Small intestine (tissue), 7 donors: ENCODE data around the gene TMEM72. TPM values are rescaled to one million over a fixed set of nuclear protein-coding genes. Genes with fewer than 3 reads are reported as not detected.
A peak's percentile ranks its signal among the peaks of the same experiment; 100 is the strongest.

Source experiments
- DNase-seq, 2 donors: peaks; one replicate each; pipeline versions ENCODE4 v3.0.0 to v3.0.0-alpha.2; 2013
- FAIRE-seq: peaks from 2 replicates; lab custom pipeline; 2012; peaks lifted over from hg19 to GRCh38; lab: Jason Lieb, UNC
- H3K27ac ChIP-seq, 3 donors: one replicate each; pipeline ENCODE4 v1.5.1; 2013; ENCODE audit warnings: low read length in 2 of 3, mild to moderate bottlenecking in 2 of 3, control low read depth in 1 of 3, inconsistent platforms in 1 of 3, low read depth in 1 of 3, moderate library complexity in 1 of 3
- H3K27me3 ChIP-seq, 3 donors: one replicate each; pipeline ENCODE4 v1.6.1; 2013; ENCODE audit warnings: low read length in 3 of 3, inconsistent platforms in 1 of 3; ENCODE audit not compliant: control insufficient read depth in 3 of 3, insufficient read depth in 3 of 3
- H3K36me3 ChIP-seq, 3 donors: one replicate each; pipeline ENCODE4 v1.6.1; 2013; ENCODE audit warnings: low read length in 3 of 3, inconsistent platforms in 1 of 3, low read depth in 1 of 3, mild to moderate bottlenecking in 1 of 3, moderate library complexity in 1 of 3; ENCODE audit not compliant: control insufficient read depth in 3 of 3, insufficient read depth in 2 of 3
- H3K4me1 ChIP-seq, 3 donors: one replicate each; pipeline ENCODE4 v1.6.1; 2013; ENCODE audit warnings: low read length in 2 of 3, inconsistent platforms in 1 of 3, low read depth in 1 of 3, mild to moderate bottlenecking in 1 of 3, moderate library complexity in 1 of 3; ENCODE audit not compliant: control insufficient read depth in 3 of 3, insufficient read depth in 2 of 3
- H3K4me3 ChIP-seq, 3 donors: one replicate each; pipeline ENCODE4 v1.5.1; 2013; ENCODE audit warnings: low read length in 3 of 3, control low read depth in 1 of 3, inconsistent platforms in 1 of 3, low read depth in 1 of 3, mild to moderate bottlenecking in 1 of 3, moderate library complexity in 1 of 3
- H3K9me3 ChIP-seq, 2 donors: one replicate each; pipeline ENCODE4 v1.6.1; 2013; ENCODE audit warnings: low read depth in 1 of 2, low read length in 1 of 2; ENCODE audit not compliant: control insufficient read depth in 2 of 2, insufficient read depth in 1 of 2
- WGBS, 3 donors: extraction: QIAGEN DNeasy Blood & Tissue Kit; methylation state at CpG; one replicate each; pipeline ENCODE4 v1.1.7; 2013; 5-methylcytosine and 5-hydroxymethylcytosine counted together
- polyA plus RNA-seq, 4 donors: library from polyadenylated mRNA; stranded (reverse) in 3 of 4; unstranded in 1 of 4; fragments of 200-250 nt in 3 of 4; fragments of 120-200 nt in 1 of 4; gene quantifications; one replicate each; pipeline versions ENCODE4 v1.2.1 to v1.2.3, GENCODE V29; 2013
- donor health status: healthy with polysubstance abuse.
- donor health status: control.
- donor health status: control.
- donor health status: Bipolar disorder and iron deficiency.
- donor health status: healthy.

Gene TMEM72
- polyA plus RNA-seq, 4 donors = 0.28 to 0.64 TPM; not detected in 2

DNA sequence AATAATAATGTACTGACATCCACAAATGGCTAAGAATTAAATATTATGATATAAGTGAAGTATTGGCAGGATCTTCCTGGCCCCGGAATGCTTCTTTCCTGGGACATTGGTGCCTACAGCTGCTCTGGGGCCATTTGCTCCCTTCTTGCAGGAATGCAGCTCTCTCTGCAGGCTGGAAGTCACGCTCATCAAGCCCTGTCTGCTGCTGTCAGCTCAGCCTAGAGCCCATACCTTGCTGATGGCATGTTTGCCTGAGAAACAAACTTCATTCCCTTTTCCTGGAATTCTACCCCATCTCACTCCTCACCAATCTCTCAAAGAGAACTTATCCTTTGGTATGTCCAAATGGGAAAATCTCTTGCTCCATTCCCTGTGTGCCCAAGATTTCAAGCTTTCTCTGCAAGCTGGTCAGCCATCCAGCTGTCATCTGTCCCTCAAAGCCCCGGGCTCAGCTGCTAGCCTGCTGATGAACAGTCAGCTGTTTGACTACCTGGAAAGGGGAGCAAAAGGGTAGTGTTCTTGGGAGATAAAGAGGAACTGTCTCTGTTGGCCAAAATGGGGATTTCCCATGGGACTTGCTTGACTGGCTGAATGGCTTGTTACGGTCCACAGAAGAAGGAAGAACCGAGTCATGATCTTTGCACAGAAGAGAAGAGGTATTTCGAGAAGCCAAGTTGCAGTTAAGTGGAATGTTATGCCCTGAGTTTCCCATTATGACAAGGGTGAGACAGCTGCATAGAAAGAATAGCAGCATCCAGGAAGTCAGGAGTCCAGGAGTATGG lies 36.4 kb downstream of the TMEM72 start:
- DNase-seq (no peak), FAIRE-seq (no peak)
- H3K9me3 ChIP-seq = no peaks in the 10 kb centered on the region
- H3K27ac ChIP-seq = no peak overlapping the region
- 72 to 81% (median 75%) methylated on average over 6 of the region's 6 CpGs for WGBS, 3 donors
- H3K4me3 ChIP-seq = no peak overlapping the region
- peaks cover 0 to 45% (median 5%) of the 10 kb centered on the region in 3 donors for H3K4me1 ChIP-seq
- peaks cover 0 to 2% (median 0%) of the 10 kb centered on the region in 3 donors for H3K36me3 ChIP-seq
- no peaks in the 10 kb centered on the region for H3K27me3 ChIP-seq

DNA sequence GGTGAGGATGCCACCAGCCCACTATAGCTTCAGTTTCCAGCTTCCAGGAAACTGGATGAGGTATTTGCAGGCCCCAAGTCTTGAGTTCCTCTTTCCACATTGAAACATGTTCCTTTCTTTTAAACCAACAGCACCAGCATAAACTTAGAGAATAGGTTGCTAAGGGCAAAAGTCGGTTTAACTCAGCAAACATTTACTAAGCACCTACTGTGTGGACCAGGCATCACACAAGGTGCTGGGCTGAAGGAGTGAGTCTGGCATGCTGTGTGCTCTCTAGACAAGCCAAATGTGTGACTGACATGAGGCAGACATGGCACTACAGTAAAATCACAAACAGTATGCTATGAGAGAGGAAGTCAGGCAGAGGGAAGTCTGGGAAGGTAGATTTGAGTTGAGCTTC lies 37.5 kb downstream of the TMEM72 start:
- Histone ChIP-seq H3K27me3 (no peaks in the 10 kb centered on the region), H3K4me1 (peaks cover 2 to 45% (median 5%) of the 10 kb centered on the region in 3 donors), H3K27ac (no peak overlapping the region), H3K36me3 (peaks cover 0 to 2% (median 0%) of the 10 kb centered on the region in 3 donors), H3K4me3 (no peak overlapping the region), H3K9me3 (no peaks in the 10 kb centered on the region)
- FAIRE-seq (no peak), DNase-seq (no peak)
- WGBS, 3 donors = 77 to 85% (median 79%) methylated on average over 1 of the region's 1 CpG

DNA sequence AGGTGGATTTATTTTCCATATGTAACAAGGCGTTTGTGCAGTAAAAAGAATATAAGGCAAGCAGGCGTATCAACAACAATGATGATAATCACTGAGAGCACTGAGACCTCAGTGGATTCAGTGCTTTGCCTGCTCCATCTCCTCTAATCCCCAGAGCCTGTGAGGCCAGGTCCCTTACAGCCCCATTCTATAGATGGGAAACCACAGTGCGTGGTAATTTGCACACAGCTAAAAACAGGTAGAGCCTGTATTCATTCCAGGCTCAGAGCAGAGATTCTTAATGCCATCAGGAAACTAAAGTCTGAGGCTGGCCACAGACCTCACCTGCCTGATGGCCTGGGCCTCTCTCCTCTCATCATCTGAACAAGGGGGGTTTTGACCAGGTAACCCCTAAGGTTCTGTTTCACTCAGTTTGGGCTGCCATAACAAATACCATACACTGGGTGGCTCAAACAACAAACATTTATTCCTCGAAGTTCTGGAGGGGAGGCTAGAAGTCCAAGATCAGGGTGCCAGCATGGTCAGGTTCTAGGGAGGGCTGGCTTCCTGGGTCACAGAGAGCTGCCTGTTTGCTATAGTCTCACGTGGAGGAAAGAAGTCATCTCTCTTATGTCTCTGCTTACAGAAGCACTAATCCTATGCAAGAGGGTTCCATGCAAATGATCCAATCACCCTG lies 38.1 kb downstream of the TMEM72 start:
- FAIRE-seq = no peak
- Histone ChIP-seq H3K4me1 (peaks cover 2 to 45% (median 5%) of the 10 kb centered on the region in 3 donors), H3K36me3 (peaks cover 0 to 2% (median 2%) of the 10 kb centered on the region in 3 donors), H3K4me3 (no peak overlapping the region), H3K9me3 (no peaks in the 10 kb centered on the region), H3K27me3 (no peaks in the 10 kb centered on the region), H3K27ac (peak overlapping the region in 1 of 3 donors; percentile 73)
- 63 to 69% (median 64%) methylated on average over 5 of the region's 5 CpGs for WGBS, 3 donors
- DNase-seq = no peak

DNA sequence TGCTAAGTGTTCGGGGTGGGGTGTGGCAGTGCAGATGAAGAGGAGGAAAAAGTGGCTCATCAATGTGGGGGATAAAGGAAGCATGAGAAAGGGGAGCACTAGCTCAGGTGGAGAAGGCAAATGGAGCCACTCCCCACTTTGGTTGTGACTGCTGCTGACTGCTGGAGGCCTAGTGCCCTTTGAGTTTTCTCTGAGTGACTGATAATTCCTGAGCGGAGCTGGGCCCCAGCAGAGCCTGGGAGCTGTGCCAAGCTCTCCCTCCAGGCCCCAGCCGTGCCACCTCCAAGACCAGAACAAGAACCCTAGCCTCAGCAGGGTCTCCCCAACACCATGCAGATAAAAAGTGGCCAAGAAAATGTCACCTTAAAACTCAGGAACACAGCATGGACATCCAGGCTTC lies 38.8 kb downstream of the TMEM72 start:
- Histone ChIP-seq H3K27ac (peak overlapping the region in 1 of 3 donors; percentile 73), H3K36me3 (peaks cover 0 to 5% (median 2%) of the 10 kb centered on the region in 3 donors), H3K9me3 (no peaks in the 10 kb centered on the region), H3K4me3 (no peak overlapping the region), H3K4me1 (peaks cover 2 to 45% (median 5%) of the 10 kb centered on the region in 3 donors), H3K27me3 (no peaks in the 10 kb centered on the region)
- WGBS, 3 donors = 6 to 55% (median 37%) methylated on average over 3 of the region's 3 CpGs
- peak; percentile 64 to 72 for DNase-seq
- no peak for FAIRE-seq

DNA sequence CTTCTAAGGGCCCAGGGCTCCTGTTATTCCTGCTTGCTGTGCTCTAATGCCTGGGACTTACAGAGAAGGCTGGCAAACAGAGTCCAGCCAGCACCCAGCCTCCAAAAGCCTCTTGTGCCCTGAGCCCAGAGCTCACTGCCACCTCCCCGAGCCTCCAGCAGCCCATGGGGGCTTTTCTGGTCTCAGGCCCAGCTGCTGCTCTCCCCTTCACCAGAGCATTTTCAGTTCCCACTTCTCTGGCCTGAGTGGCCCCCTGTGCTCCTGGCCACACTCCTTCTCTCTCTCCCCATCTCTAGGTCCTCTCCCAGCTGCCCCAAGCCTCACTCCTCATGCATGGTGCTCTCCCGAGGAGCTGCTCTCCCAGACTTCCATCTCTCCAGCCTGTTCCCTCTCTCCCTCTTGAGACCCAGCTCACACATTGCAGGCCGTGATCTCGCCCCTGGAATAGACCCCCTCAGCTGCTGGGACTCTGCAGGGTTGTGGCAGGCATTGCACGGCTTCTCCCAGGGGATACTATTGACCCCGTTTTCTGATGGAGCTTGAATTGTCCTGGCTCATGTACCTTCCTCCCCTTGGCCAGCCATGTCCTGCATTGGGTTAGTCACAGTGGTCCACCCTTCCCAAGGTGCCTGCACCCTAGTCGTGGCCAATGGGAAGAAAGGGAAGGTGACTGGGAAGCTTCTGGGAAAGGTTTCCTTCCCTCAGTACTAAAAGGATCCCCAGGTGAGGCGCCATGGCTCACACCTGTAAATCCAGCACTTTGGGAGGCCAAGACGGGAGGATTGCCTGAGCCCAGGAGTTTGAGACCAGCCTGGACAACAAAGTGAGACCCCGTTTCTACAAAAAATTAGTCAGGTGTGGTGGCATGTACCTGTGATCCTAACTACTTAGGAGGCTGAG lies 39.4 kb downstream of the TMEM72 start:
- H3K4me1 ChIP-seq = peaks cover 2 to 45% (median 5%) of the 10 kb centered on the region in 3 donors
- H3K27me3 ChIP-seq = no peaks in the 10 kb centered on the region
- FAIRE-seq = no peak
- WGBS, 3 donors = 89 to 92% (median 89%) methylated on average over 10 of the region's 10 CpGs
- H3K4me3 ChIP-seq = no peak overlapping the region
- DNase-seq = no peak
- H3K36me3 ChIP-seq = peaks cover 0 to 5% (median 2%) of the 10 kb centered on the region in 3 donors
- no peaks in the 10 kb centered on the region for H3K9me3 ChIP-seq
- H3K27ac ChIP-seq = peak overlapping the region in 1 of 3 donors; percentile 73

DNA sequence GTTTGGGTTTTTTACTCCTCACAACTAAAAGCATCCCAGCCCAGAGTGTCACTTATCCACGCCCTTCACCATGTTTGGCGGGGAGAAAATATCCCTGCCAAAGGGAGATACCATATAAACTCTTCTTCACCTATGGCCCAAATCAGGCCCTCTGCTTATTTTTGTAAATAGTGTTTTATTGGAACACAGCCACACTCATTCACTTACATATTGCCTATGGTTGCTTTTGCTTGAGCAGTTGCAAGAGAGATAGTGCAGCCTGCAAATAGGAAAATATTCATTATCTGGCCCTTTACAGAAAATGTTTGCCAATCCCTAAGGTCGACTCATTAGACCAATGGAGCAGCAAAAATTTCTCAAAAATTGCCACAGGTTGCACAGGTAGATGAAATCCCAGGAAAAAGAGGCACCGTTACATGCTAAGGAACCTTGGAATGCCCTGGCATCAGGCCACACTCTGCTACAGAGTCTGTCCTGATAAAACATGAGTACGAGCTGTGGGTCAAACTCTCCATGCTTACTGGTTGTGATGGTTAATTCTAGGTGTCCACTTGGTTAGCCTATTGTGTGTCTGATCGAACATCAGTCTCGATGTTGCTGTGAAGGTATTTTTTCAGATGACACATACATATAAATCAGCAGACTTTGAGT lies 40.6 kb downstream of the TMEM72 start:
- Histone ChIP-seq H3K27ac (no peak overlapping the region), H3K36me3 (peaks cover 0 to 13% (median 2%) of the 10 kb centered on the region in 3 donors), H3K4me1 (peaks cover 2 to 38% (median 5%) of the 10 kb centered on the region in 3 donors), H3K4me3 (no peak overlapping the region), H3K27me3 (no peaks in the 10 kb centered on the region), H3K9me3 (peaks cover 0 to 2% of the 10 kb centered on the region in 2 donors)
- no peak for FAIRE-seq
- no peak for DNase-seq
- WGBS, 3 donors = 73 to 84% (median 76%) methylated on average over 7 of the region's 7 CpGs

DNA sequence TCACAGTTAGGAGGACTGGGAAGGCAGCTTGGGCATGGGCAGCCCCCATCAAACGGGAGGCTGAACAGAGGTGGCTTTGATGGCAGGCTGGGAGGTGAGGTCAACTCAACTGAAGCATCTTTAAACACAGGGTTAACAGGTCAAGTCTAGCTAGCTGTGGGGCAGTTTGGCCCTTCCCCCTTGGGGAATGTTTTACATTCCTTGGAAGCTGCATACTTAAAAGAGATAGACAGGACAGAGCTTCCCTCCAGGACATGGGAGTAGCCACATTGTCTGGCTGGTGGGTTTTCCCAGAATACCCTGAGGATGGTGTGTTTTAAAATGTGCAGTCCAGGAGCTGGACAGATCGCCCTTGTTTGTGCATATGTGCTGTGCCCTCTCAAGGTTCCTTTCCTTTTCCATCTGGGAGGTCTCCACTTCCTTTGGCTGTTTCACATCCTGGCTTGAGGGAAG lies 41.7 kb downstream of the TMEM72 start:
- FAIRE-seq (no peak), DNase-seq (no peak)
- peaks cover 0 to 14% (median 2%) of the 10 kb centered on the region in 3 donors for H3K36me3 ChIP-seq
- no peaks in the 10 kb centered on the region for H3K27me3 ChIP-seq
- peaks cover 0 to 3% of the 10 kb centered on the region in 2 donors for H3K9me3 ChIP-seq
- peaks cover 2 to 40% (median 7%) of the 10 kb centered on the region in 3 donors for H3K4me1 ChIP-seq
- no peak overlapping the region for H3K27ac ChIP-seq
- 63 to 82% (median 69%) methylated on average over 2 of the region's 2 CpGs for WGBS, 3 donors
- H3K4me3 ChIP-seq = no peak overlapping the region
